GM21529 (cell line): ENCODE data around the gene KCNIP1.

Source experiments
- ATAC-seq: cut with Tn5 transposase; IDR thresholded peaks from one replicate; pipeline ENCODE4 v1.9.1; 2021; ENCODE audit not compliant: unreplicated experiment

The KCNIP1 gene

DNA sequence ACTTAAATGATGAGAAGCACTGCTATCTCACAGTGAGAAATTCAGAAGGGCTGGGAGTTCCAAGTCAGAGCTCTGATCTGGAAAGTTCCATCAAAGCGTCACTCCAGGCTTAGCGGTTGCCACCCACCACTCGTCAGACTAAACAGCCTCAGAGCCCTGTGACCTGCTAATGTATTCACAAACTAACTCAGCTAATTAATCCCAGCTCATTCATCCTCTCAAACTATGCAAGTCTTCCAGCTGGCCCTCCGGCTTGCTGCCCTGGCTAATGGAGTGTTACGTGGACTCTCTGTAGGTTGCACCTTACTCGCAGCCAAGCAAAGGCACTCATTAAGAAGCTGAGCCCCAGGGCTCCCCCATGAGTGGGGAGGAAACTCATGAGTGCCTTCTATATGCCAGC lies 197.5 kb downstream of the KCNIP1 start:
- ATAC-seq = no peak

DNA sequence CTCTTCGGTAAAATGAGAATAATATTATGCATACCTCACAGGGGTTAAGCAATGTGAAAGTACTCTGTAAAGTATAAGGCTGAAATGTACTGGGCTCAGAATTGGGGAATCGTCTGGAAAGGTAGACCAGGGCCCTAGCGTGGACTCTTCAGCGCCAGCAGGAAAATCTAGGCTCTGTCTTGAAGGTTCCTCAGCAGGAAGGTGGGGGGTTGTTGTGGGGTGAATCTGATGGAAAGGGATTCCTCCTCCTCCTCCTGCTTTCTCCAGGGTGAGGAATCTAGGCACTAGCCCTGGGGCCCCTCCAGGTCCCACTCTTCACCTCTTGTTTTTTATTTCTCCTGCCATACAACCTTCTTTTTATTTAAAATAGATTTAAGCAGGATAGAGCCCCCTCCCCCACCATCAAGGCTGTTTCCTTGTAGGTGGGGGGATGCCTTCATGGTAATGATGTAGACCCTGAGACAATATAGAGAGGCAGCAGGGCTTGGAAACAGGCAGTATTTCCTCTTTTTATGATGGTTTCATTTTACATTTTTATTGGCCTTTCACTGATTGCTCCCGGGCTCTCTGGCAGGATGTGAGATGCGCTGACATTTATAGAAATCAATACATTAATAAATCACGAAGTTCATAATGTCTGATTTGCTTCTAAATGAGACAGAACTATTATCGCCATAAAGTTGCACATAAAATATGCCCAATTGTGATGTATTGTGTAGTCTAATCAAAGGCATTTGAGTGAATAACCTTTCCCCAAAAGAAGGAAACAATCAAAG lies 200.8 kb downstream of the KCNIP1 start:
- no peak for ATAC-seq

DNA sequence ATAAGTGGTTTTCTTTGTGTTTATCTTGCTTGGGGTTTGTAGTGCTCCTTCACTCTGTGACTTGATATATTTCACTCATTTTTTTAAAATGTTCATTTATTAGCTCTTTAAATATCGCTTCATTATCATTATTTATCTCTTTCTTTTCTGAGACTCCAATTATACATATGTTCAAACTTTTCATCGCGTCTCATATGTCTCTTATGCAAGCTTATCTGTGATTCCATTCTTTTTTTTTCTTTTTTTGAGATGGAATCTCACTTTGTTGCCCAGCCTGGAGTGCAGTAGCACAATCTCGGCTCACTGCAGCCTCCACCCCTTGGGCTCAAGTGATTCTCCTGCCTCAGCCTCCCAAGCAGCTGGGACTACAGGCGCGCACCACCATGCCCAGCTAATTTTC lies 205.8 kb downstream of the KCNIP1 start:
- ATAC-seq = no peak

DNA sequence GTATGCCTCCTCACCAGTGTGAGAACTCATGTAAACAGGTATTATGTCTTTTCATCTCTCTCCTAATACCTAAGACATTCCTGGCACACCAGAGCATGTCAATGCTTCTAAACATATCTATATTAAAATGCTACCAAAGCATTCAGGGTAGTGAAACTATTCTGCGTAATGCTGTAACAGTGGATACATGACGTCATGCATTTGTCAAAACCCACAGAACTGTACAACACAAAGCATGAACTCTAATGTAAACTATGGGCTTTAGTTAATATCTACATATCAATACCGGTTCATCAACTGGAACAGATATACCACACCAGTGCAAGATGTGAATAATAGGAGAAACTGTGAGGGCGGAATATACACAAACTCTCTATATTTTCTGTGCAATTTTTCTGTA lies 207.5 kb downstream of the KCNIP1 start:
- no peak for ATAC-seq

DNA sequence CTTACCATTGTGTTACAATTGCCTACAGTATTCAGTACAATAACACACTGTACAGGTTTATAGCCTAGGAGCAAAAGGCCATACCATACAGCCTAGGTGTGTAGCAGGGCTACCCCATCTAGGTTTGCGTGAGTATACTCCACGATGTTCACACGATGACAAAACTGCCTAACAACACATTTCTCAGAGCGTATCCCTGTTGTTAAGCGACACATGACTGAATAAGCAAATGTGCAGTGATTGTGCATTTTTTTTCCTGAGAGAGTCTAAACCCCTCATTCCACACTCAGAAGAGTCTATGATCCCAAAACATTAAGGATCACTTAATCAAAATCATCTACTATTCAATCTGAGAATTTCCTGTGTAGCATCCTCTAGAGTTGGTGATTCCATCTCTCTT lies 211.3 kb downstream of the KCNIP1 start:
- ATAC-seq = no peak

DNA sequence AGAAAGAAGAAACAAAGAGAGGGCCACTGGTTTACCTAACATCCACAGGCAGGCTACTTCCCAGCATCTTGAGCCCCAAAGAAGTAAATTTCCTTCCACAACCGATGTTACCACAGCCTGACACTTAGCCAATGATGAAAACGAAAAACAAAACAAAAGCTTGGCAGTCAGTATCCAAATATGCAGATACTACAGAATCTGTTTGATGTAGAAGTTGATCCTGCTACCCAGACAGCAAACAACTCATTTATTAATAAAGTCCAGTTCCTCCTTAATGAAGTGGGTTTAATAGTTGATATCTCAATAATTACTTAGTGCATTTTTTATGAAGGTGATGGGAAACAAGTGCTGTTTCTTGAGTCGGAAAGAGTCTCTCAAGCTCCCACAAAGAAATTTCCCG lies 212.6 kb downstream of the KCNIP1 start:
- no peak for ATAC-seq

DNA sequence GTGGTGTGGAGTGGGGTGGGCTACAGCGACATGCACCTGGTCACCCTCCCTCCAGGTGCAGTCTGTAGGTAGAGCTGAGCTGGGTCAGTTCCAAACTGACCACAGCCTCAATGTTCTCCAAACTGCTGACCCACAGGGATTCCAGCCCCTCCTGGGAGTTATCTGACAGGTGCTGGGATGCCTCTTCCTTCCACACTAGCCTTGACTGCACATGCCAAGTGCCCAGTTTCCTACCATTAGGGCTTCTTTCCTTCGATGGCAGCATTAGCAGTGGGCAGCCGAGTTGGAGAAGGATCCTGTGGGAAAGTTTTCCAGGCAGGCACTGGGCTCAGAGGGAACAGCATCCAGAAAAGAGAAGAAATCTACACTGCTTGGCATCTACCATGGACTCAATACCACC lies 215.7 kb downstream of the KCNIP1 start:
- no peak for ATAC-seq

DNA sequence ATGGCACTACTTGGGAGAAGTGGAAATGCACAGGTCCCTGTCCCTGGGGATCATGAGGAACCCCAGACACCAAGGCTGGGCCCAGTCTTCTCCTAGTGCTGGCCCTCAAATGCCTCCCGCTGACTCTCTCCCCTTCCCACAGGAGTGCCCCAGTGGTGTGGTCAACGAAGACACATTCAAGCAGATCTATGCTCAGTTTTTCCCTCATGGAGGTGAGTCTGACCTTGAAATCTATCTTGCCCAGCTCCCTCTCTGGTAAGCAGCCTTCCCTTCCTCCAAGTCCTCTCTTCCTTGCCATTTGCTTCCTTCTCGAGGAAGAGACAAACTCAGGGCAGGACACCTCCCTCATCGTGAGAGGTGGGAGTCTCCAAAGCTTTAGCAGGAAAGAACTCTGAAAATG lies 216.4 kb downstream of the KCNIP1 start:
- no peak for ATAC-seq

DNA sequence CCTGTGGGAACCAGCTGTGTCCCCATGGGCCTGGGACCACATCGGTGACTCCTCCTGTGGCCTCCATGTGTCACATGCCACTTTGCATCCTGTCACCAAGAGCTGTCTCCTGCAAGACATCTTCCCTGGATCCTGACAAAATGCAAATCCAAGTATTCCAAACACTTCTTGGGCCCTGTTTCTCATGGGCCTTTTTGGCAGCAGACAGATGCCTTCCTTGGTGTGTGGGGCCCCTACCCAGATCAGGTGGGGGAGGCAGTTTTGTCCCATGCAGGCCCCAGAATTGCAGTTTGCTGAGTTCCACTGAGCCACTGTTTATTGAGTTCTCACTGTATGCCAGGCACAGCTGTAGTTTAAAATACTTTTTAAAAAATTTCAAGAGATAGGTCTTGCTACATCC lies 217.2 kb downstream of the KCNIP1 start:
- ATAC-seq = no peak

DNA sequence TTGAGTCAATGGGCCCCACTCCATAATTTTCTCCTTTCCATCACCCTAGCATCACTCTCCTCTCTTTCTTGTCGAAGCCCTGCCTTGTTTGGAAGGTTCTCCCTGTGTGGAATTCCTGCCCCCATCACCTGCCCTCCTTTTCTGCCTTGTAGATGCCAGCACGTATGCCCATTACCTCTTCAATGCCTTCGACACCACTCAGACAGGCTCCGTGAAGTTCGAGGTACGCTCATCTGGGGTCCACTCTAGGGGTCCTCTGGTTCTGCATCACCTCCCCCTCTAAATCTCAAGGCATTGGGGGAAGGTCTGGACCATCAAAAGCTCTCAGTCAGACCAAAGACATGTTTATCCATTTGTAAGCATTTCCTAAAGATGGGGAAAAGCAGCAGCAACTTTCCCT lies 217.9 kb downstream of the KCNIP1 start:
- no peak for ATAC-seq

DNA sequence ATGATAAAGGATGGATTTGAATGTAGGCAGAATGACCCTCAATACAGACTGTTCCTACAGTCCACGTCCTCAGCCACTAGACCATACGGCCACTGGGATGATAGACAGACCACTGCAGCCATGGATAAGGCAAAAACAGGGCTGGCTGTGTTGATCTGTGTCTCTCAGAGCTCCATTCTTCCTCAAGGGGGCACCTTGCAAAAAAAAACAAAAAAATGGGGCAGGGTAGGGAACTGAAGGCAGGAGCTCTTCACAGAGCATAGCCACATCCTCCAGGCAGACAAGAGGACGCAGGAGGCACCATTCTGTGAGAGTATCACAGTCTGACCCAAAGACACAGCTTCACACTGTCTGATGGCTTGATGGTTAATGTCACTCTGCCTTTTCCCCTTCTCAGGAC lies 218.5 kb downstream of the KCNIP1 start:
- no peak for ATAC-seq

DNA sequence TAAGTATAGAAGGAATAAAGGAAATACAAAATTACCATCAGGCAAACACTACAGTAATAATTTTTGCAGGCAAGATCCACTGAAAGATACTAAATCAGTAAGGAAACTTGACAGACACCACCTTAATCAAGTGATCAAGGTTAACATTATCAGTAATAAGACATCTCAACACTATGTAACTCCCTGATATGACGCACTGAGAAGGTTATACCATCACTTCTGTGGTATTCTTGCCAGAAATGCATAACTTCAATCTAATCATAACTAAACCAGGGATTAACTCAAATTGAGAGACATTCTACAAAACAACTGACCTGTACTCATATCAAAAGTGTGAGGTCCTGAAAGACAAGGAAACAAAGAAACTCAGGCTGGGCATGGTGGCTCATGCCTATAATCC lies 227.2 kb downstream of the KCNIP1 start:
- ATAC-seq = no peak

DNA sequence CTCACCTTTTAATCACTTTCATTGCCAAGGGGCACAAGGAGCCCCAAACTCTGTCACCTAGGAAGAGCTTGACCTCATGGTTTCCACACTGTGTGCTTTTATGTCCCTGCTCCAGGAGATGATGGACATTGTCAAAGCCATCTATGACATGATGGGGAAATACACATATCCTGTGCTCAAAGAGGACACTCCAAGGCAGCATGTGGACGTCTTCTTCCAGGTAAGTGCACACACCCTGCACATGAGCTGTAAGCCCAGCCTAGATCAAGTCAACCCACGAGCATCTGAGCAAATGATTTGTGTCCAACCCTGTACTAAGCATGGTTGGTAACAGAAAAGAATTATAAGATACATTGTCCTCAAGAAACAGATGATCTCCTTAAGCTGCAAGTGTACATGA lies 228.9 kb downstream of the KCNIP1 start:
- ATAC-seq = no peak

DNA sequence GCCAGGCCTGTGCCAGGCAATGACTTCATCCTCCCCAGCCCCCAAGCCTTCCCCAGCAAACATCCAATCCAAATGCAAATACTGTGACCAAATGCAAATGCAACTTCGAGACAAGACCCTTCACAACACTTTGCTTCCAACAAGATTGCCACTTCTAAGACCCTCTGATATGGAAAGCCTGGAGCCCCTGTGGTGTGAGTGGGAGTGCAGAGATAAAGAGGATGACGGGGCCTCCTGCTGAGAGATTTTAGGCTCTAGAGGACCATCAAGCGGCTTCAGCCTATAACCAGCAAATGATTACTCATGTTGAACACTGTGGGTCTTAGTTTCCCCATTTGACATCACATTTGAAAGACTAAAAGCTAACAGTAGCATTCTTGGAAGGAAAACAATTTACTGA lies 233.1 kb downstream of the KCNIP1 start:
- no peak for ATAC-seq

DNA sequence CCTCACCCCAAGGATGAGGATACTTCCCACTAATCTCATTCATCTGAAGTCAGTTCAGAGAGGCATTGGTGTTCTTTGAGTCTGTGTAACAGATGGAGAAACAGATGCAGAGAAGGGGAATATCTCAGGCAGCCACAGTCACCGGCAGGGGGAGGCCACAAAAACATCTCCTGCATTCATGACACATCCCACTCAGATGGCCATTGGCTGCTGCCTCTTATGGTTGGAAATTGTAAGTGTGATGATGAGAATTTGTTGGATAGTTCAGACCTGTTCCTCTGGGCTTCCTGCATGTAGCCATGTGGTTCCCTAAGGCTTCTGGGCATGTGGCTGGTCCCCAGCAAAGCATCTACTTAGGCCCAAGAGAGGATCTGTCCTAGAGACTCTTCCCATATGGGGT lies 233.8 kb downstream of the KCNIP1 start:
- ATAC-seq = no peak

DNA sequence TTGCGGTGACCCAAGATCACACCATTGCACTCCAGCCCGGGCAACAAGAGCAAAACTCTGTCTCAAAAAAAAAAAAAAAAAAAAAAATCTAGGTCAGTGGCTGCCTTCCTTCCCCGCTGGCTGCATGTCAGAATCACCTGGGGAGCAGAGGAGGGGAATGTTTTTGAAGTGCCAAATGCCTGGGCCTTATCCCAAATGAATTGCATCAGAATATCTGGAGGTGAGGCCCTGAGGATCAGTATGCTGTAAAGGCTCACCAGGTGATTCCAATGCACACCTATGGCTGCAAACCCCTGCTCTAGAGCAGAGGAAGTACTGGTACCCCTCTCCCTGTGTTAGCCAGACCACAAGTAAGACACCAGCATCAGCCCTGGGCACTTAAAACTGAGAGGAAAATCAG lies 235.0 kb downstream of the KCNIP1 start:
- no peak for ATAC-seq

DNA sequence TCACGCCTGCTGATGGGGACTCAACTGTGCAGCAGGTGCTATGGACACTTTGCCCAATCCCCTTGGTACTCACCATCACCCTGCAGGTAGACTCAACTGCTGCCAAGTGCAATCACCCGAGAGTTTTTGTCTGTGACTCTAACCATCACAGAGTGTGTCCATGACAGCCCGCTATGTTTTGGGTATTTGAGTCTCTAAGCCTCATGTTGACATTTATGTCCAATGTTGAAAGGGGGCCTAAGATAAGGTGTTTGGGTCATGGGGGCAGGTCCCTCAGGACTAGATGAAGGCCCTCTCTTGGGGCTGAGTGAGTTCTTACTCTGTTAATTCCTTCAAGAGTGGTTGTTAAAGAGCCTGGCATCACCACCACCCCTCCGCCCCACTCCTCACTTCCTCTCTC lies 235.6 kb downstream of the KCNIP1 start:
- ATAC-seq = no peak

DNA sequence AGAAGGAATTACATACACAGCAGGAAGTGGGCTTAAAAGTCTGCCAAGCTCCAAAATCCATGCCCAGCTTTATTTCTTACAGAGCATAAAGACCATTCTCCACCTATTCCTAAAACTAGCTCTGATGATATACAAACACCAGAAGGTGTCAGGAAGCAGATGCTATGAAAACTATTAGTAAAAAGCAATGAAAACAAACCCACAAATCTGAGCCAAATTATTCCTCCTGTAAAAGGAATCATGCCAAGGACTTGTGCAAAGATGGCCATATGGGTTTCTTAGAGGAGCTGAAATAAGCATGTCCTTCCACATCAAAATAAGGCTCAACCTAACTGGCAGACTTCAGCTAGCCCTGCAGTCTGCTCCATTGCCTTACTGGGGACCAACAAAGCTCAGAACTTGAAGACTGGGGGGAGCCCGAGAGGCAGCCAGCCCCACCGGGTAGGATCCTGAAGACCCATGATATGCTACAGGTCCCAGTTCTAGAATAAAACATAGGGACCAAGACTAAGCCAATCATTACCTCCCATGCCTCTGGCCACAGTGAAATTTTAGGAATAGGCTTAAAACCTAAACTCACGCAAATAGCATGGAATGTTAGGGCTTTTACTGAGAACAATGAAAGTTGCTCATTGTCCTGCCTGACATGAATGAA lies 236.9 kb downstream of the KCNIP1 start:
- no peak for ATAC-seq

DNA sequence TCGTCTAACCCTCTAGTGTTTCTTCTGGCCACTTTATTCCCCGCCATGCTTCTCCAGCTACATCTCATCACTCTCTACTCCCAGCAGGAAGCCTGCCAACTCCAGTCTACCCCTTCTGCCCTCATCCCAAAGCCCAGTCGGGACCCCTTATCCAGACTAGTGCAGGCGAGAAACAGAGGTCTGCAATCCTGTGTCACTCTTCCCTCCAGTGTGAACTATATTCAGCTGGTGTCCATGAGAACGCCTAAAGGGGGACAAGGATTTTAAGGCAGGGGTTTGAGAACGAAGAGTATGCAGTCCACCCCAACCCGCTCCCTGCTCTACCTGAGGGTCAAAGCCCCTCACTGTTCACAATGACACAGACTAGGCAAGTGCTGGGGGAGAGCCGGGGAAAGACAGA lies 238.0 kb downstream of the KCNIP1 start:
- ATAC-seq = no peak

DNA sequence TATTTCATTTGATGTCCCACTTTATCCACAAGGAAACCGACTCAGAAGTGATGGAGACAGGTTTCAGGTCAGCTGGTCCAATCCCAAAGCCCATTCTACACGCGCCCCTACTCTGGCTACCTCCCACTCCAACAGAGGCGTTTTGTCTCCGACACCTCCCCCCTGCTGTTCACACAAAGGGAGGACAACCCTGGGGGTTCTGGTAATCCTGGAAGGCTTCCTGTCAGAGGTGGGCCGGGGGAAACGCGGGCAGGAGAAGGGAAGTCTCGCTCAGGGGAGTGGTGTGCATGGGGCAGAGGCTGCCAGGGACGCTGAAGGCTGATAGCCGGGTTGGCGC lies 240.0 kb downstream of the KCNIP1 start:
- ATAC-seq = no peak

DNA sequence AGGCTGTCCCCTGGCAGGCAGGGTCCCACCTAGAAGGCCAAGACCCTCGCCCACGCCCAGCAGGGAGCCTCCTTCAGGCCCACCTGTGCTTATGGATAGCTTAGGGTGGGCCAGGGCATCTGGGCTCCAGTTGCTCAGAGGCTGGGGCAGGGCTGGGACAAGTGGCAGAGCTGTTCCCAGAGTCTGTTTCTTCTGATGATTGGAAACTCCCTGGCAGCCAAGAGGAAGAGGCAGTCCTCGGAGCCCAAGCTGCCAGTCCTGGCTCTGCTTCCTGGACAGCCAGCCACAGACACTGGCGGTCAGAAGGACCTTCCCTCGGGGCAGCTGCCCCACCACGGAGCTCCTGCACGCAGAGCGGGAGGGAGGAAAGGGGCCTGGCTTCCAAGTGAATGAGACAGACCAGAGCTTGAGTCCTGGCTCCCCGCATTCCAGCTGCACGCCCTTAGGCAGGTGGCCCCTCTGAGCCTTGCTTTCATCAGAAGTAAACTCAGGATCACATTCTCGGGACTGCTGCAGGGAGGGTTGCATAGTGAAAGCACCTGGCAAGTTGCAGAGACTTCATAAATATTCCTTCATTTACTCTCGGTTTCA lies 241.8 kb downstream of the KCNIP1 start:
- ATAC-seq = no peak

DNA sequence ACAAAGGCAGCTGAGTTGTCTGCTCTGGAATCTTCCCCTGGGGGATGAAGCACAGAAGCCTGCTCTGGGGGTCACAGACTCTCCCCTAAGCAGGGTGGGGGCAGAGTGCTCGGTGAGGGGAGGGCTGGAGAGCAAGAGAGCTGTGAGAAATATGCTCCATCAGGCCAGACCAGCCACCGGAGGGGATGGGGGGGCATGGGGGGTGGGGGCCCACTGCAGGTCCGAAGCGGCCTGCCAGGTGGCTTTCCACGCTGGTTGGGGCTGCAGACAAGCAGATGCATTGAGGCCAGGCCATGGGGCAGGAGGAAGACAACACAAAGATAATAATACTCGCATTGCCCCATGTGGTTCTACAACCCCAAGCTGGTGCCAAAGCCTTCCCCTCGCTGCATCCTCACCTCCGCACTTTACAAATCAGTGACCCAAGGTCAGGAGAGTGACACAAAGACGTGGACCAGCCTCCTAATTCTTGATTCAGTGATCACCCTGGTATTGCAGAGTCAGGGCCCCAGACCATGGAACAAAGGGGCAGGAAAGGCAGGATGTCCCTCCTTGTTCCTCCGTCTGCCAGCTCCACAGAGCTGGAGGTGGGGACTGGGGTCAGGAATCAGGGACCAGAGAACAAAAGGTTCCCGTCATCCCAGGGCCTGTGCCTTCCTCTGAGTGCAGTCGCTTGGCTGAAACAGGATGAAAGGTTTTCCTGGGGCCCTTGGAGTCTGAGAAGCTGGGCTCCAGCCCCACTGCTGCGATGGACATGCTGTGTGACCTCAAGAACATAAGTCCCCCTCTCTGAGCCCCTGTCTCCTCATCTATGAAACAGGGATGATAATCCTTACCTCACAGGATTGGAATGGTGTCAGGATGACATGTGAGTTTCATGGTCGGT lies 242.5 kb downstream of the KCNIP1 start:
- no peak for ATAC-seq
